Skeletal muscle satellite cell (primary cell): Measurements from ENCODE around the gene RAPGEF2. TPM values are rescaled to one million over a fixed set of nuclear protein-coding genes. Genes with fewer than 3 reads are reported as not detected.
"Not testable (repeated sequence)": the region's sequence is repeated elsewhere in the genome, so short reads cannot be mapped to it uniquely, and the experiment has no call there.

Source experiments
- H3K27me3 ChIP-seq: 2 replicates; pipeline ENCODE4 v1.7.0; 2013; ENCODE audit warnings: low read length; ENCODE audit not compliant: control insufficient read depth, insufficient read depth
- H3K36me3 ChIP-seq: 2 replicates; pipeline ENCODE4 v1.7.0; 2013; ENCODE audit warnings: mild to moderate bottlenecking, control low read depth, low read length; ENCODE audit not compliant: insufficient read depth
- H3K4me1 ChIP-seq: 2 replicates; pipeline ENCODE4 v1.7.0; 2013; ENCODE audit warnings: low read length; ENCODE audit not compliant: control insufficient read depth, insufficient read depth
- H3K4me2 ChIP-seq: 2 replicates; pipeline ENCODE4 v1.7.0; 2013; ENCODE audit warnings: mild to moderate bottlenecking, low read length
- H3K4me3 ChIP-seq: 2 replicates; pipeline ENCODE4 v1.7.0; 2013; ENCODE audit warnings: low read length
- H3K9ac ChIP-seq: 2 replicates; pipeline ENCODE4 v1.7.0; 2013; ENCODE audit warnings: mild to moderate bottlenecking, low read depth, low read length, moderate library complexity
- H3K9me3 ChIP-seq: replicated peaks from 2 replicates; pipeline ENCODE4 v1.7.0; 2013; ENCODE audit warnings: mild to moderate bottlenecking, control low read depth, low read length
- total RNA-seq: library from RNA; depleted of rRNA; stranded (reverse); fragments of >200 nt; gene quantifications from 2 replicates; pipeline ENCODE4 v1.2.3, GENCODE V29; 2012; rRNA removed

Gene RAPGEF2
- total RNA-seq: 26.4 and 29.5 TPM in 2 replicates

- Histone ChIP-seq H3K4me1 (peaks cover 28% of the 10 kb centered on the region), H3K9ac (peak within 1 kb of the TSS; percentile 91), H3K9me3 (no peaks in the 10 kb centered on the region), H3K36me3 (no peaks in the 10 kb centered on the region), H3K27me3 (no peaks in the 10 kb centered on the region), H3K4me2 (peak within 1 kb of the TSS; percentile 89), H3K4me3 (peak within 1 kb of the TSS; percentile 87)
These were observed at the start of gene RAPGEF2 for GRCh38 chr4:159102622-159103383. Gene RAPGEF2 (plus strand): TSS chr4:159103079. CDS start chr4:159104163, 1,084 bp downstream.

- Histone ChIP-seq H3K4me1 (no peaks in the 10 kb centered on the region), H3K27me3 (peaks cover 15% of the 10 kb centered on the region)
These were observed 47.0 kb upstream of the RAPGEF2 start for GRCh38 chr4:159055833-159056232.

GRCh38 chr4:159060161-159060560, 42.7 kb upstream of the RAPGEF2 start:
- Histone ChIP-seq H3K4me3 (no peak overlapping the region), H3K36me3 (no peaks in the 10 kb centered on the region), H3K4me1 (no peaks in the 10 kb centered on the region), H3K27me3 (peaks cover 2% of the 10 kb centered on the region), H3K9me3 (no peaks in the 10 kb centered on the region), H3K9ac (no peak overlapping the region), H3K4me2 (no peak overlapping the region)

More at GRCh38 chr4:159055833-159056232, 47.0 kb upstream of the RAPGEF2 start:
- no peaks in the 10 kb centered on the region for H3K36me3 ChIP-seq
- no peak overlapping the region for H3K9ac ChIP-seq
- H3K4me2 ChIP-seq: no peak overlapping the region
- H3K9me3 ChIP-seq: no peaks in the 10 kb centered on the region
- H3K4me3 ChIP-seq: no peak overlapping the region

- Histone ChIP-seq H3K9ac (no peak overlapping the region), H3K4me1 (no peaks in the 10 kb centered on the region), H3K4me3 (no peak overlapping the region), H3K9me3 (no peaks in the 10 kb centered on the region), H3K36me3 (no peaks in the 10 kb centered on the region), H3K4me2 (no peak overlapping the region), H3K27me3 (no peaks in the 10 kb centered on the region)
These were observed 40.5 kb upstream of the RAPGEF2 start for GRCh38 chr4:159062381-159062780.

- H3K27me3 ChIP-seq: no peaks in the 10 kb centered on the region
- H3K4me1 ChIP-seq: peaks cover 12% of the 10 kb centered on the region
- no peaks in the 10 kb centered on the region for H3K36me3 ChIP-seq
- no peak overlapping the region for H3K9ac ChIP-seq
- H3K4me3 ChIP-seq: no peak overlapping the region
- no peak overlapping the region for H3K4me2 ChIP-seq
- no peaks in the 10 kb centered on the region for H3K9me3 ChIP-seq
These were observed 37.2 kb upstream of the RAPGEF2 start for GRCh38 chr4:159065513-159066240.

- not testable (repeated sequence) for H3K9me3 ChIP-seq, H3K4me2 ChIP-seq, H3K27me3 ChIP-seq, H3K36me3 ChIP-seq, H3K9ac ChIP-seq, H3K4me3 ChIP-seq
- H3K4me1 ChIP-seq: peaks cover 27% of the 10 kb centered on the region
These were observed 34.7 kb upstream of the RAPGEF2 start for GRCh38 chr4:159068139-159068538.

GRCh38 chr4:159069922-159070321, 33.0 kb upstream of the RAPGEF2 start:
- Histone ChIP-seq H3K27me3 (no peaks in the 10 kb centered on the region), H3K9ac (peak overlapping the region; percentile 58), H3K9me3 (no peaks in the 10 kb centered on the region), H3K4me3 (peak overlapping the region; percentile 6), H3K4me2 (peak overlapping the region; percentile 64), H3K4me1 (peaks cover 29% of the 10 kb centered on the region), H3K36me3 (no peaks in the 10 kb centered on the region)

GRCh38 chr4:159070742-159071141, 32.1 kb upstream of the RAPGEF2 start:
- Histone ChIP-seq H3K4me3 (peak overlapping the region; percentile 37), H3K9ac (peak overlapping the region; percentile 63)

GRCh38 chr4:159071178-159071968, 31.5 kb upstream of the RAPGEF2 start:
- peaks cover 43% of the 10 kb centered on the region for H3K4me1 ChIP-seq
- no peaks in the 10 kb centered on the region for H3K36me3 ChIP-seq
- H3K9me3 ChIP-seq: no peaks in the 10 kb centered on the region
- H3K27me3 ChIP-seq: no peaks in the 10 kb centered on the region
- H3K9ac ChIP-seq: peak overlapping the region; percentile 63
- peak overlapping the region; percentile 37 for H3K4me3 ChIP-seq
- peak overlapping the region; percentile 65 for H3K4me2 ChIP-seq

More at GRCh38 chr4:159070742-159071141, 32.1 kb upstream of the RAPGEF2 start:
- Histone ChIP-seq H3K9me3 (no peaks in the 10 kb centered on the region), H3K27me3 (no peaks in the 10 kb centered on the region), H3K4me1 (peaks cover 38% of the 10 kb centered on the region), H3K36me3 (no peaks in the 10 kb centered on the region), H3K4me2 (peak overlapping the region; percentile 65)

- Histone ChIP-seq H3K4me3 (no peak overlapping the region), H3K36me3 (no peaks in the 10 kb centered on the region), H3K9ac (no peak overlapping the region), H3K4me1 (peaks cover 43% of the 10 kb centered on the region), H3K9me3 (no peaks in the 10 kb centered on the region), H3K27me3 (no peaks in the 10 kb centered on the region), H3K4me2 (peak overlapping the region; percentile 65)
These were observed 30.7 kb upstream of the RAPGEF2 start for GRCh38 chr4:159071969-159072765.
